T47D (cell line): ENCODE data around the gene RHBDF1.
A peak's percentile ranks its signal among the peaks of the same experiment; 100 is the strongest.

ENCODE experiments used
- DNase-seq, 2 experiments: peaks; one replicate each; pipeline versions ENCODE4 v3.0.0 to v3.0.0-alpha.2; 2011 to 2012; ENCODE audit warnings: low read depth in 1 of 2, low spot score in 1 of 2
- JUND ChIP-seq: IDR thresholded peaks from 2 replicates; pipeline ENCODE4 v1.6.1; 2012; ENCODE audit warnings: low read depth
- in situ Hi-C: cut with HindIII; loops from 2 replicates; pipeline ENCODE4 v1.10.0; 2016; ENCODE audit warnings: low sequenced_read_pairs, low pct_unique_long_range_greater_than_20kb

Gene RHBDF1

GRCh38 chr16:88613-89012 lies 16.2 kb upstream of the RHBDF1 start:
- no peak for TF ChIP-seq JUND
- DNase-seq: no peak
- in situ Hi-C loops: no loop called here

GRCh38 chr16:86483-86952 lies 14.1 kb upstream of the RHBDF1 start:
- no peak for DNase-seq
- in situ Hi-C loops: no loop called here
- no peak for TF ChIP-seq JUND

GRCh38 chr16:85865-86264 lies 13.4 kb upstream of the RHBDF1 start:
- no peak for DNase-seq
- in situ Hi-C loops: no loop called here
- TF ChIP-seq JUND: no peak

GRCh38 chr16:85407-85782 lies 13.0 kb upstream of the RHBDF1 start:
- no peak for TF ChIP-seq JUND
- in situ Hi-C loops: no loop called here
- DNase-seq: no peak

GRCh38 chr16:84718-85406 lies 12.4 kb upstream of the RHBDF1 start:
- in situ Hi-C loops: no loop called here
- DNase-seq: no peak
- TF ChIP-seq JUND: no peak

GRCh38 chr16:83781-84615 lies 11.6 kb upstream of the RHBDF1 start:
- DNase-seq: no peak
- in situ Hi-C loops: no loop called here
- no peak for TF ChIP-seq JUND

GRCh38 chr16:83060-83603 lies 10.7 kb upstream of the RHBDF1 start:
- in situ Hi-C loops: no loop called here
- no peak for DNase-seq
- TF ChIP-seq JUND: no peak

GRCh38 chr16:79151-80054 lies 7.0 kb upstream of the RHBDF1 start:
- in situ Hi-C loops: no loop called here
- no peak for TF ChIP-seq JUND

GRCh38 chr16:78444-79150 lies 6.2 kb upstream of the RHBDF1 start:
- in situ Hi-C loops: no loop called here
- DNase-seq: peak; percentile 37 to 74
- TF ChIP-seq JUND: no peak

More at GRCh38 chr16:79151-80054, 7.0 kb upstream of the RHBDF1 start:
- DNase-seq: no peak

GRCh38 chr16:77807-78443 lies 5.5 kb upstream of the RHBDF1 start, which contains the start of gene MPG:
Gene MPG (plus strand): TSS chr16:78225. CDS start chr16:78310, 85 bp downstream.
- TF ChIP-seq JUND: no peak
- peak; percentile 84 to 99 for DNase-seq
- in situ Hi-C loops: no loop called here

GRCh38 chr16:77273-77806 lies 4.9 kb upstream of the RHBDF1 start:
- peak; percentile 45 to 53 for DNase-seq
- TF ChIP-seq JUND: no peak
- in situ Hi-C loops: no loop called here
